ENCODE measurements around the gene SETD7.

GRCh38 chr4:139451997-139452396 is 104.0 kb downstream of the SETD7 start:
- TF ChIP-seq CTCF (IDR thresholded peaks at IDR 0.05; ENCODE audit: borderline replicate concordance, extremely low read depth, low read length, poor library complexity, severe bottlenecking) (no peak), EZH2 (IDR thresholded peaks at IDR 0.05; ENCODE audit: borderline replicate concordance, low read depth, low read length, severe bottlenecking) (no peak)
